HG03575 (cell line): ENCODE results near the gene CPNE9.

Experiments
- ATAC-seq: cut with Tn5 transposase; IDR thresholded peaks from one replicate; pipeline ENCODE4 v1.9.1; 2021; ENCODE audit not compliant: unreplicated experiment, insufficient number of reproducible peaks, low FRiP score; ENCODE audit errors: extremely low read depth

Gene CPNE9

DNA sequence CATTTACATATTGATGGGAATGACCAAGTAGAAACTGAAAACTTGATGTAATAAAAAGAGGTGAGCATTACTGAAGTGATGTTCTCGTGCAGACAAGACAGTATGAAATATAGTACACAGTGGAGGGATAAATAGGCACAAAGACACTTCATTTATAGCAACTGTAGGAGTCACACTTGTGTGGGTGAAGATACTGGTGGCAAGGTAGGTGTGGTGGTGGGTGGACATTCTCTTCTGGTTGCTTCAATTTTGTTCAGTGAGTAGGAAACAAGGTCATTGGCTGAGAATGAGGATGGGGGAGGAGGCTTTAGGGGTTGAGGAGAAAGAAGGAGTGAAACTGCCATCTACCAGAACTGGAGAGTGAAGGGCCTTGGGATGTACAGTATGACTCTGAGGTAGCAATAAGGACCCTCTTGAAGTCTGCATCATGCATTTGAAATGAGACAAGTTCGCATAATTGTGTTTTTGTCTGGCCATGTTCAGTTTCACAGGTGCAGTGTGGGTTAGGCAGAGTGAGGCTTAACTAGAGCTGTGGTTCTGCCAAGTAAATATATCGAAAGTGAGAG, 6.6 kb downstream of the CPNE9 start:
- ATAC-seq: no peak

DNA sequence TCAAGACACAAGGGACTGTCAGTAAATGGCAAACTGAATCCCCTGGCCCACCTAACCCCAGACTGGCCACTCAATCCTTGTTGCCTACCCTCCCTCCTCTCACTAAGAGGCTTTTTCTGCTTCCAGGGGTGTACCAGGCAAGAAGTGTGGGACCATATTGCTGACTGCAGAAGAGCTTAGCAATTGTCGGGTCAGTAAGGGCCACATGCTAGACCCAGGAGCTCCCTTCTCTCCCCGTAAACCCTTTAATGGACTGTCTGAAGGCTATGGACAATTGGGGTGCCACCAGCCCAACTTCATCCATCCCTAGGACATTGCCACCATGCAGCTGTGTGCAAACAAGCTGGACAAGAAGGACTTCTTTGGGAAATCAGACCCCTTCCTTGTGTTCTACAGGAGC, 8.8 kb downstream of the CPNE9 start:
- ATAC-seq: no peak

- ATAC-seq: no peak
Measured at GRCh38 chr3:9713142-9713541, 9.5 kb downstream of the CPNE9 start.

DNA sequence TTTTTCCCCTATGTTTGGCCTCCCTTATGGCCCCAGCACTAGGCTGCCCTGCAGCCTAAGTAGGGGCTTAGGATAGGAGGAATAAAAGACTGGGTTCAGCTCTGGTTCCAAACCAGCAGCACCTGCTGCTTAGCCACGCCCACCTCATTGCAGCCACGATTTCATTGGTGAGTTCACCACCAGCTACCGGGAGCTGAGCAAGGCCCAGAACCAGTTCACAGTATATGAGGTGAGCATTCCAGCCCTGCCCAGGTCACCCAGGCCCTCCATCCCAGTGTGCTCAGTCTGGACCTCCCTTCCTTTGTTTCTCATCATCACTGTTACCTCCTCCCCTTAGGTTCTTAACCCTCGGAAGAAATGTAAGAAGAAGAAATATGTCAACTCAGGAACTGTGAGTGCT, 11.5 kb downstream of the CPNE9 start:
- ATAC-seq: no peak

- ATAC-seq: no peak
Measured at GRCh38 chr3:9715764-9716437, 12.3 kb downstream of the CPNE9 start.

DNA sequence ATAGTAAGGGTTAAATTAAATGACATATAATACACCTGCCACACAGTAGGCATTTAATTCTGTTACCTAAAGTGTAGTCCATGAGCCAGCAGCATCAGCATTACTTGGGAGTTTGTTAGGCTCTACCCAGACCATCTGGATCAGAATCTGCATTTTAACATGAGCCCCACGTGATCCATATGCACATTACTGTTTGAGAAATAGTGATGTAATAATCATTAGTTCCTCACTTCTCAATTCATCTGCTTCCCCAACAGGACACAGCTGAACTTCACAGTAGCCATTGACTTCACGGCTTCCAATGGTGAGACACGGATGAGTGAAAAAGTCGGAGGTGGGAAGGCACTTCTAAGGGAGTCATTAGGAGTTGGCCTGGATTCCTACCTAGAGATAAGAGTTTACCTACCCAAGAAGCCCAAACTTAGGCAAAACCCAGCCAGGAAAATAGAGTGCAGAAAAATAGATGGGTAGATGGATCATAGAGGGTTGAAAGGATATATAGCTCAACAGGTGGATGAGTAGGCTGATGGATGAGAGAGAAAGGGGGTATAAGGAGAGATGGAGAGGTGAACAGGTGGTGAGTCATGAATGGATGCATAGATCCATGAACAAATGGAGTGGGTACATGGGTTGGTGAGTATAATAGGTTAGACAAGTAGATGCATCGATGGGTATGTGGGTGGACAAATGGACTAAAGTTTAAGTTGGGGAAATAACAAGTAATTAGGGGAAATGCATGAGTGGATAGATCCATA, 13.3 kb downstream of the CPNE9 start:
- ATAC-seq: no peak

- no peak for ATAC-seq
Measured at GRCh38 chr3:9717563-9717962, 13.9 kb downstream of the CPNE9 start.

DNA sequence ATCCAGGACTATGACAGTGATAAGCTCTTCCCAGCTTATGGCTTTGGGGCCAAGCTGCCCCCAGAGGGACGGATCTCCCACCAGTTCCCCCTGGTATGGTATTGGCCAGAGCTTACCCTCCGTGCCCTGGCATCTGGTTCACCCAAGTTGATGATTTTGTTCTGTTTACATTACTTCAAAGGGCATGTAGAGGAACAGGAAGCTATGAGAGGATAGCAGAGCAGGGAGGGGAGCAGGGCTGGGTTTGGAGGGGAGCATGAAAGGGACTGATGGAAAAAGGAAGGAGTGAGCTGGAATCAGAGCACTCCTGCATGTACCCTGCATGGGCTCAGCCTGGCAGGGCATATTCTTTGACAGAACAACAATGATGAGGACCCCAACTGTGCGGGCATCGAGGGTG, 14.5 kb downstream of the CPNE9 start:
- no peak for ATAC-seq

DNA sequence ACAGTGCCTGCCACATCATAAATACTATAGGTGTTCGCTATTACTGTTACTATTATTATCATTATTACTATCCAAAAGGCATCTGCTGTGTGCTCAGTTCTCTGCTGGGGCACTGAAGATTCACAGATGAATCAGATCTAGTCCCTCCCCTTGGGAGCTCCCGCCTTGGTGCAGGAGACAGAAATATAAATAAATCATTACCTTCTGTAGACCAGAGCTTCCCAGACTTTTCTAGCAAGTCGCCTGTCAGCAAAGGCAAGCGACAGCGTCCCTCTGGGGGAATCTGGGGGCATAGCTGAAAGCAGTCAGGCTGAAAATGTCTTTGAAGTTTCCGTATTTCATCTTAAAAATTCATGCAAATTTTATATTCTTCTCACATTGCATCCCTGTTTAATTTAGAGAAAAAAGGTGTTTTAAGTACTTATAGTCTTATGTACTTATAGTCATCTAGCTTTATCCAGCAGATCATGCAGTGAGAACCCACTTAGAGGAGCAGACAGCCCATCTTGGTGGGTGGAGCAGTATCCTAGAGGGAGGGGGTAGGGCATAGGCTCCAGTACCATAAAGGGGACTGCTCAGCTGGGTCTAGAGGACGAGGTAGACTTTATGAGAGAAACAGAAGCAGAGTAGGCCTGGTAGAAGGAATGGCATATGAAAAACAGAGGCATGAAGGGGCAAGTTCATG, 17.5 kb downstream of the CPNE9 start:
- ATAC-seq: no peak

DNA sequence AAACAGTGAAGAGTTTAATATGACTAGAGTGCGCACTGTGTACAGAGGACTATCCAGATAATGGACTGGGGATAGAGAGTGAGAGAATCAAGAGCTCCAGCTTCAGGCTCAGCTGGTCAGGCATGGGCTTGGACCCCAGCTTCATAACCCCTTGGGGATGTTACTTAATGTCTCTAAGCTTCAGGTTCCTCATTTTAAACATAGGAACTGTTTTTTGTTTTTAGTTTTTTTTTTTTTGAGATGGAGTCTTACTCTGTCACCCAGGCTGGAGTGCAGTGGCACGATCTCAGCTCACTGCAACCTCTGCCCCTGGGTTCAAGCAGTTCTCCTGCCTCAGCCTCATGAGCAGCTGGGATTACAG, 18.0 kb downstream of the CPNE9 start:
- no peak for ATAC-seq

DNA sequence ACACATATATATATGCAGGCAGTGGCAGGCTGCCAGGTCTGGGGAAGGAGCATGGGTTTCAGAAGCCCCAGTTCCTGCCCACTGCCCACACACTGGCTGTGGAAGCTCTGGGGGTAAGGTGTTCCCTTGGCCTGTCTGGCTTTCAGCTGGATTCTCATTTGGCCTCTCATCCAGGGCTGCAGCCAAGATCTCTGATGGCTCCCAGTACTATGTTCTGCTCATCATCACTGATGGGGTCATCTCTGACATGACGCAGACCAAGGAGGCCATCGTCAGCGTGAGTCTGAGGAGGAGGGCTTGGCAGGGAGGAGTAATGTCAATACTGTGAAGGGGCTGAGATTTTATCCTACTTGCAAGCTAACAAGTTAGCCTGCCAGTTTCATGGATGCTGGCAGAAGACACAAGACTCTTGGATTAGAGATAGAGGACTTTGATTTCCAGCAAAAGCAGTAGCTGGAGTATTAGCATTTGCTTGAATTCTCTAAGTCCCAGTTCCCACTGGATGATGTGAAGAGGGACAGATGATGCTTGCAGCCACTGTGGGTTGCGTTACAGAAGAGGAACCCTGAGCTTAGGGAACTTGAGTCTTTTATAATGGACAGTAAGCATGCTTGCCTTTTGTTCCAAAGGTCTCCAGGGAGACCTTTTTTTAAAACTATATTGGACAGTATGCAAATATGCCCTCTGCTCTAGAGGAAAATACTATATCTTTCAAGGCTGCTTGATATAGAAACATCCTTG, 22.3 kb downstream of the CPNE9 start:
- ATAC-seq: no peak

GRCh38 chr3:9727041-9727595, 23.5 kb downstream of the CPNE9 start:
- ATAC-seq: no peak

DNA sequence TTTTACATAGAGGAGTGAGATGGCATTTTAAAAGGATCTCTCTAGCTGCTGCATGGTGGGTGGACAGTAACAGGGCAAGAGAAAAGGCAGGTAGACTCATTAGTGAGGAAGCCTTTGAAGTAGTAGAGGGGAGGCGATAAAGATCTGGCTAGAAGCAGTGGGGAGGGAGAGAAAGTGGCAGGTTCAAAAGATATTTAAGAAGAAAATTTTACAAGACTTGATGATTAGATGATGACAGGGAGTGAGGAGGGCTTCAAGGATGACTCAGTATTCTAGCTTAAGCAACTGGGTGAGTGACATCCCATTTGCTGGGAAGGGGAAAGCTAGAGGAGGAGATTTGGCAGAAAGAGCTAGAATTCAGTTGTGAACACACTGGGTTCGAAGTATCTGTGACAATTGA, 24.1 kb downstream of the CPNE9 start:
- no peak for ATAC-seq

- no peak for ATAC-seq
Measured at GRCh38 chr3:9729419-9729818, 25.8 kb downstream of the CPNE9 start.

- peak; percentile 21 for ATAC-seq
Measured at GRCh38 chr3:9730657-9731205, 27.1 kb downstream of the CPNE9 start.

DNA sequence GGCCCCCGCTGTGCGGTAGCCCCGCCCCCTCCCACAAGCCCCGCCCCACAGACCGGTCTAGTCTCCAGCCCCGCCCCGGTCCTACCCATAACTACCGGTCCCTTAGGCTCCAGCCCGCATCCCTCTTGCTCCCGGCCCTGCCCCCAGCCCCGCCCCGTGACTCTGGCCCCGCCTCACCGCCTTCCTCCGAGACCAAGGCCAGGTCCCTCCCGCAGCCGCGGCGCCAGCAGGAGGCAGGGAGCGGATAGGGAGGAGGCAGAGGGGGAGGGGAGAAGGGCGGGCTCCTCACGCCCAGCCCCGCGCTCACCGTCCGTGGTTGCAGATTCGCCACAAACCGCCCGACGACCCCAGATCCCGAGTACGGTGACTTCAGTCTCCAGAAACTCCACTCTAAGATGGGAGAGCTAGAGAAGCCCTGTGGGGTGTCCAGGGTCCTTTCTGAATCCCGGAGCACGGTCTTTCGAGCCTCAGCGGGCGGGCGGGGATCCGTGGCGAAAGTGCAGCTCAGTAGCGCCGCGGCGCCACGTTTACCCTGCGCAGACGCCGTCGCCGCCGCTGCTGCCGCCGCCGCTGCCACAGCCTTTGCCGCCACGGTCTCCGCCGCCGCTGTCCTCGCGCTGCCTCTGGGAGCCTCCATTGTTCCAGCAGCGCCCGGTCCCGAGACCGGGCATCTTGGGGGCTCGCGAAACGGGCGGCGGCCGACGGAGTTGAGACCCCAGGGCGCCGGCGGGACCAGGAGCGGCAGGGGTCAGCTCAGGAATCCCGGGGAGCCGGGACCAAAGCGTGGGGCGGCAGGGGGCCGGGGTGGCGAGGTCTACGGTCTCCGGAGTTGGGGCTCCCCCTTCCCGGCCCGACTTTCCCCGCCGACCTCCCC, 27.8 kb downstream of the CPNE9 start, which contains the start of gene BRPF1:
BRPF1 (plus strand) TSS at position 530 of the 874 bp plus-strand sequence. CDS start 2,406 bp downstream, outside the sequence.
- ATAC-seq: peak; percentile 57

DNA sequence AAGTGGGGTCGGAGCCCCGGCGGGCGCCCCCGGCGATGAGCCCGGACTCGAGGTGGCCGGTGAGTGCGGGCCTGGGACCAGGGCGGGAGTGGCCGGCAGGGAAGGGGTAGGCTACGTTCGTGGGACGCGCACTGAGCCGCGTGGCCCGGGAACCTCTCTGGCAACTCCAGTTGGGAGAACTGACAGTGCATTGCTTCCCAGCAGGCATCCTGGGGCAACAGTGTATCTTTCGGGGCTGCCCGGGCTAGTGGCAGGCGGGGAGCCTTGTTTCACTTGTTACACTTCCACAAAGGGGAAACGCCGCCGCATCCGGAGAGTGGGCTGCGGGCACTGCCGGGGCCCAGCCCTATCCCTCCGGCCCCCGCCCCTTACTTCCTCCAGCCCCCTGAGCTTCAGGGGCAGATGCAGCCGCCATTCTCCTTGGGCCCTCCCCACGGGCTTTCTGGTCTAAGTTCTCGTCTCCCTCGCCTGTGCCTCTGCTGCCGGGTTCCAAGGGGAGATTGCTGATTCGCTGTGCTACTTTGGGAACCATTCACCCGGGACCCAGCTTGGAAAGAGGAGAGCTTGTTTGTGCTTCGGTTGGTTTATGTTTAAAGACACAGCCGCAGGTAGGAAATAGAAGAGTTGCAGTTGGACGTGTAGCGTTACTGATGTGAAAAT, 28.6 kb downstream of the CPNE9 start:
- ATAC-seq: no peak
